Cardiac muscle cell (in vitro differentiated cells and primary cell): Measurements from ENCODE around the gene CALN1. TPM values are rescaled to one million over a fixed set of nuclear protein-coding genes. Genes with fewer than 3 reads are reported as not detected.

Source experiments
- DNase-seq, 2 donors: peaks; one replicate each; pipeline versions ENCODE4 v3.0.0 to v3.0.0-alpha.2; 2010 to 2017; ENCODE audit warnings: low read depth in 1 of 2, low spot score in 1 of 2
- H3K27ac ChIP-seq: fragments of 200-600 bp; sonication (generic); 2 replicates; pipeline ENCODE4 v1.5.1; 2016
- H3K27me3 ChIP-seq: fragments of 200-600 bp; sonication (generic); 2 replicates; pipeline ENCODE4 v1.6.0; 2016; ENCODE audit warnings: control low read depth
- H3K36me3 ChIP-seq: fragments of 200-600 bp; sonication (generic); 2 replicates; pipeline ENCODE4 v1.5.1; 2016; ENCODE audit warnings: control low read depth
- H3K4me1 ChIP-seq: fragments of 200-600 bp; sonication (generic); 2 replicates; pipeline ENCODE4 v1.8.1; 2017; ENCODE audit warnings: low read depth, mild to moderate bottlenecking, mixed run types
- H3K4me3 ChIP-seq: fragments of 200-600 bp; sonication (generic); 2 replicates; pipeline ENCODE4 v1.5.1; 2016; ENCODE audit warnings: mild to moderate bottlenecking
- H3K9me3 ChIP-seq: fragments of 200-600 bp; sonication (generic); 2 replicates; pipeline ENCODE4 v1.5.1; 2017; ENCODE audit warnings: low read depth, mild to moderate bottlenecking, control low read depth
- CTCF ChIP-seq: IDR thresholded peaks from 2 replicates; pipeline ENCODE4 v1.5.1; 2012; ENCODE audit warnings: low read depth, mild to moderate bottlenecking, low read length
- polyA plus RNA-seq: library from polyadenylated mRNA; unstranded; fragments of >200 nt; fragmentation: Nextera tagmentation; extraction: Ambion mirVana; gene quantifications from 2 replicates; pipeline ENCODE4 v1.2.1, GENCODE V29; 2016
- total RNA-seq: library from RNA; depleted of rRNA; stranded (reverse); fragments of >200 nt; gene quantifications from 2 replicates; pipeline ENCODE4 v1.2.3, GENCODE V29; 2016

The CALN1 gene
- total and polyA plus RNA-seq, 2 experiments from 2014 or later, result 0.03 to 0.18 TPM

DNA sequence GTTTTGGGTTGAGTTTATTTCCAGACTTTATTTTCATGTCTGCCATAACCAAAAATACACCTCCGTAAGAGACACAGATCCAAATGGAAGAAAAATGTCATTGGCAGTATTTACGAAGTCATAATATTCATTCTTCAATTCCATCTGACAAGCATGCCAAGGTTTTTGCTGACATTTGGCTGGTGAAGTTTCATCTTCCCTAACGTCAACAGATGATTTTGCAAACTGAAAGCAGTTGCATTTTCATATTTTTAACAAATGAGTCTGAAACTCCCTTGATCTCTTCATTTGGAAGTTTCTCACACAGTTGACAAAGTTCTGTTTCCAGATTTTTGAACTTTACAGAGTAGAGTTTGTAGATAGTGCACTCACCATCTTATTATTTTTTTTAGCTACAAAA lies 114.5 kb downstream of the CALN1 start:
- no peak for DNase-seq
- TF ChIP-seq CTCF, result no peak
- H3K27me3 ChIP-seq, result no peaks in the 10 kb centered on the region
- no peaks in the 10 kb centered on the region for H3K4me1 ChIP-seq
- H3K27ac ChIP-seq, result no peak overlapping the region
- no peaks in the 10 kb centered on the region for H3K36me3 ChIP-seq
- H3K4me3 ChIP-seq, result no peak overlapping the region
- no peaks in the 10 kb centered on the region for H3K9me3 ChIP-seq

- no peaks in the 10 kb centered on the region for H3K36me3 ChIP-seq
- H3K27me3 ChIP-seq, result no peaks in the 10 kb centered on the region
- no peak for TF ChIP-seq CTCF
- no peaks in the 10 kb centered on the region for H3K9me3 ChIP-seq
- no peaks in the 10 kb centered on the region for H3K4me1 ChIP-seq
- no peak overlapping the region for H3K27ac ChIP-seq
- H3K4me3 ChIP-seq, result no peak overlapping the region
- DNase-seq, result no peak
Measured at GRCh38 chr7:72292794-72293193, 119.3 kb downstream of the CALN1 start.

DNA sequence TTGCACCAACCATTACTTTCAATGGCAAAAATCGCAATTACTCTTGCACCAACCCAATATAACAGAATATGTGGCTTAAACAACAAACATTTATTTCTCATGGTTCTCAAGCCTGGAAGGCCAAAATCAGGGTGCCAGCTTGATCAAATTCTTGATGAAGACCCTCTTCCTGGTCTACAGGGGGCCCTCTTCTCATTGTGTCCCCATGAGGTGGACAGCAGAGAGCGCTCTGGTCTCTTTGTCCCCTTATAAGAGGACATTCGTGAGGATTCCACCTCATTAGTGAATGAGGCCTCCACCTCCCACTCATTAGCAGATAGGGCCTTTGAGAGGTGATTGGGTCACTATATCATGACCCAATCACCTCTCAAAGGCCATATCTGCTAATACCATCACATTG lies 120.0 kb downstream of the CALN1 start:
- H3K27me3 ChIP-seq, result no peaks in the 10 kb centered on the region
- no peaks in the 10 kb centered on the region for H3K4me1 ChIP-seq
- H3K4me3 ChIP-seq, result no peak overlapping the region

DNA sequence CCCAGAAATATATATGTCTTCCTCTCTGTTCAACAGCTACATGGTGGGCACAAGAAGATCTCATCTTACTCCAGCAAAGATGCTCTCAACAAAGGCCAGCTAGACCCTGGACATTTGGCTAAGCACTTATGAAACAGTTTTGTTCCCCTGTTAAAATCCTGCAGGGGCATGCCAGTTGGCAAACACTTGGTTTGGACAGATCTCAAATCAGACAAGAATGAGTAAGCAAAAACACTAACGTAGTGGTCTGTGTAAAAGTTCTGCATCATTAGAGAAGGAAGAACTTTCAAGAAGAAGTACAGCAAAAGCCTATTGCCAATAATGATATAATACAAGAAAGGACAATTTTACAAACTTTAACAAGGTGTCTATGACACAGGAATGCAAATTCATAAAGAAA lies 125.6 kb downstream of the CALN1 start:
- no peaks in the 10 kb centered on the region for H3K9me3 ChIP-seq
- H3K27me3 ChIP-seq, result no peaks in the 10 kb centered on the region

More for the DNA sequence above, 120.0 kb downstream of the CALN1 start:
- Histone ChIP-seq H3K36me3 (no peaks in the 10 kb centered on the region), H3K9me3 (no peaks in the 10 kb centered on the region), H3K27ac (no peak overlapping the region)
- DNase-seq, result no peak
- TF ChIP-seq CTCF, result no peak

DNA sequence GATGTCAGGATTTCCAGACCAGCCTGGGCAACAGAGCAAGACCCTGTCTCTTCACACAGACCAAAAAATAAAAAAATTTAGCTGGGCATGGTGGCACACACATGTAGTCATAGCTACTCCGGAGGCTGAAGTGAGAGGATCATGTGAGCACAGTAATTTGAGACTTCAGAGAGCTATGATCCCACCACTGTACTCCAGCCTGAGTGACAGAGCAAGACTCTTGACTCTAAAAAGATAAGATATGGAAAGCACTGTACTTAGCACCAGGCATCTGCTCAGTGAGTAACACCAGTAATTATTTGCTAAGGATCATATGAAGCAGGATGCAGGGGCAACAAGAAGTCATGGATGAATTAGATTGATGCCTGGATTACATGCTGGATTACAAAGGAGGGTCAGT lies 128.8 kb downstream of the CALN1 start:
- H3K4me3 ChIP-seq, result no peak overlapping the region
- TF ChIP-seq CTCF, result no peak
- H3K36me3 ChIP-seq, result no peaks in the 10 kb centered on the region
- no peaks in the 10 kb centered on the region for H3K9me3 ChIP-seq
- no peak for DNase-seq
- H3K27me3 ChIP-seq, result no peaks in the 10 kb centered on the region
- H3K4me1 ChIP-seq, result no peaks in the 10 kb centered on the region
- no peak overlapping the region for H3K27ac ChIP-seq

More for the DNA sequence above, 125.6 kb downstream of the CALN1 start:
- Histone ChIP-seq H3K27ac (no peak overlapping the region), H3K4me1 (no peaks in the 10 kb centered on the region), H3K36me3 (no peaks in the 10 kb centered on the region), H3K4me3 (no peak overlapping the region)
- no peak for TF ChIP-seq CTCF
- no peak for DNase-seq

- no peaks in the 10 kb centered on the region for H3K36me3 ChIP-seq
- H3K27ac ChIP-seq, result no peak overlapping the region
- no peak for TF ChIP-seq CTCF
- DNase-seq, result no peak
- H3K4me1 ChIP-seq, result no peaks in the 10 kb centered on the region
- H3K27me3 ChIP-seq, result no peaks in the 10 kb centered on the region
- H3K4me3 ChIP-seq, result no peak overlapping the region
- no peaks in the 10 kb centered on the region for H3K9me3 ChIP-seq
Measured at GRCh38 chr7:72281308-72281707, 130.8 kb downstream of the CALN1 start.
